GM18508 (cell line): ENCODE measurements around the gene CDRT15L2.
"Not testable (repeated sequence)": the region's sequence is repeated elsewhere in the genome, so short reads cannot be mapped to it uniquely, and the experiment has no call there.

Experiments
- ATAC-seq: cut with Tn5 transposase; IDR thresholded peaks from one replicate; pipeline ENCODE4 v1.9.1; 2021; ENCODE audit warnings: moderate number of reproducible peaks; ENCODE audit not compliant: insufficient read depth, unreplicated experiment

Gene CDRT15L2

GRCh38 chr17:20571653-20572052 lies 7.9 kb upstream of the CDRT15L2 start:
- not testable (repeated sequence) for ATAC-seq

- ATAC-seq, result not testable (repeated sequence)
Measured at GRCh38 chr17:20573216-20573615, 6.3 kb upstream of the CDRT15L2 start.

- not testable (repeated sequence) for ATAC-seq
Measured at GRCh38 chr17:20575071-20575470, 4.5 kb upstream of the CDRT15L2 start.

GRCh38 chr17:20583891-20584577 lies 4.5 kb downstream of the CDRT15L2 start:
- ATAC-seq, result not testable (repeated sequence)

GRCh38 chr17:20588744-20589453 lies 9.4 kb downstream of the CDRT15L2 start:
- ATAC-seq, result not testable (repeated sequence)

- not testable (repeated sequence) for ATAC-seq
Measured at GRCh38 chr17:20589454-20589810, 9.9 kb downstream of the CDRT15L2 start.

GRCh38 chr17:20591040-20591439 lies 11.5 kb downstream of the CDRT15L2 start:
- ATAC-seq, result not testable (repeated sequence)

GRCh38 chr17:20605568-20605967 lies 26.0 kb downstream of the CDRT15L2 start:
- ATAC-seq, result not testable (repeated sequence)

- ATAC-seq, result not testable (repeated sequence)
Measured at GRCh38 chr17:20609490-20609889, 30.0 kb downstream of the CDRT15L2 start.

GRCh38 chr17:20611309-20611708 lies 31.8 kb downstream of the CDRT15L2 start:
- ATAC-seq, result no peak

GRCh38 chr17:20612635-20613034 lies 33.1 kb downstream of the CDRT15L2 start:
- ATAC-seq, result no peak

- ATAC-seq, result no peak
Measured at GRCh38 chr17:20613248-20613647, 33.7 kb downstream of the CDRT15L2 start.

GRCh38 chr17:20613905-20614304 lies 34.4 kb downstream of the CDRT15L2 start:
- ATAC-seq, result no peak

- ATAC-seq, result not testable (repeated sequence)
Measured at GRCh38 chr17:20615461-20615860, 35.9 kb downstream of the CDRT15L2 start.
